ENCODE results near the gene ACE2. TPM values are rescaled to one million over a fixed set of nuclear protein-coding genes. Genes with fewer than 3 reads are reported as not detected.

ACE2 gene
- total RNA-seq, 2 experiments from 2014 or later = not detected

- DNase-seq (no peak), ATAC-seq (ENCODE audit: low read depth) (no peak)
- Mint-ChIP-seq H3K4me3 (no peak overlapping the region), H3K36me3 (no peaks in the 10 kb centered on the region), H3K27me3 (peaks cover 7% of the 10 kb centered on the region), H3K9me3 (no peaks in the 10 kb centered on the region), H3K4me1 (no peaks in the 10 kb centered on the region), H3K27ac (no peak overlapping the region)
- POLR2A ChIA-PET = no interaction called here
Observed at GRCh38 chrX:15514279-15514678, 86.5 kb downstream of the ACE2 start.

GRCh38 chrX:15512401-15512965 lies 88.3 kb downstream of the ACE2 start:
- Mint-ChIP-seq H3K9me3 (no peaks in the 10 kb centered on the region), H3K4me1 (no peaks in the 10 kb centered on the region), H3K27me3 (peaks cover 7% of the 10 kb centered on the region), H3K27ac (no peak overlapping the region), H3K4me3 (no peak overlapping the region), H3K36me3 (no peaks in the 10 kb centered on the region)
- POLR2A ChIA-PET = no interaction called here
- DNase-seq (no peak), ATAC-seq (ENCODE audit: low read depth) (no peak)

- Mint-ChIP-seq H3K27ac (no peak overlapping the region), H3K4me1 (no peaks in the 10 kb centered on the region), H3K4me3 (no peak overlapping the region), H3K27me3 (peaks cover 9% of the 10 kb centered on the region), H3K36me3 (no peaks in the 10 kb centered on the region), H3K9me3 (no peaks in the 10 kb centered on the region)
- POLR2A ChIA-PET = no interaction called here
- ATAC-seq (ENCODE audit: low read depth) = no peak
- DNase-seq = no peak
Observed at GRCh38 chrX:15511563-15511962, 89.2 kb downstream of the ACE2 start.

Other genes with a start within 250 kb of the ACE2 start
- gene VEGFD, start 216.5 kb downstream of the ACE2 start, total RNA-seq = not detected
- gene PIR, start 107.6 kb downstream of the ACE2 start, total RNA-seq = 1 to 10 TPM; 1.4 to 2.4 TPM
- not detected for gene BMX, start 100.2 kb downstream of the ACE2 start, total RNA-seq
- gene CLTRN, start 63.8 kb upstream of the ACE2 start, total RNA-seq = under 1 TPM in 1 of 2 experiments, not detected in 1; 0.43 TPM
- gene CA5B, start 137.3 kb upstream of the ACE2 start, total RNA-seq = 10 to 100 TPM; 18.5 to 23.4 TPM
- gene ZRSR2, start 189.5 kb upstream of the ACE2 start, total RNA-seq = 10 to 100 TPM; 19.3 TPM

Measured in activated naive CD8-positive, alpha-beta T cell treated with anti-CD3 and anti-CD28 coated beads, Interleukin-2, amount 10 ng/mL, durations not matched to agents 7 days and 5 days (primary cell).